Activated CD8-positive, alpha-beta memory T cell treated with anti-CD3 and anti-CD28 coated beads, Interleukin-2, amount 50 U/mL, for 4 hours (primary cell): ENCODE results near the gene ZFR2.

Experiments used
- DNase-seq: peaks from one replicate; pipeline ENCODE4 v3.0.0-alpha.2; 2020

Gene ZFR2

GRCh38 chr19:3867971-3868769 lies 668 bp downstream of the ZFR2 start:
- DNase-seq: no peak

DNA sequence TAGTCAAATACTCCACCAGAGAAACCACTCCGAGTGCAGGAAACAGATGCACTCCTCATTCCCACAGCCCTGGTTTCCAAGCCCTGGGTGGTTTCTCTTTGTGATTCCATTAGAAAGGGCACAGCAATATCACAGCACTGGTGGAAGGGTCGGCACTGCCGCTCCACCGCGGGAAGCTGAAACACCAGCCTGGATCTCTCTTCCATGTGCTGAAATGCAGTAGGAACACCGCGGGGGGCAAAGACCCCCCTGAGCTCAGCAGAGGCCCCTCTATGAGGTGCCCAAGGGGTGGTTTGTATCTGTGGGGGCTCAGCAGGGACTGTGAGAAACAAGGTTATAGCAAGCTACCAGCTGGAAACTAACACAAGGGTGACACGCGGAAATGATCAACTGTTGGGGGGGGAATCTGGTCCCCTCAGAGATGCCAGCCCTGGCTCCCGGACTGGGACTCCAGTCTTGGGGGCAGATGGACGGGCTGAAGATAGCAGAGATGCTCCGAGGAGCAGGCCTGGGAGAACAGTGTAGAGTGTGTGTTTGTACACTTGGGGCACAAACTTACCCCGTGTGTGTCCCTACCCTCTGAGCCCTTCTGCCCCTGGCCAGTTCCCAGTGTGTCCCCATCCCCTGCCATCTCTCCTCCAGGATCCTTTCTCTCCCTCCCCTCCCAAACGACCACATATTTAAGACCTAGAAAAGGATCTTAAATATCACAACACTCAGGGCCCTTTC lies 1.8 kb downstream of the ZFR2 start:
- DNase-seq: no peak

GRCh38 chr19:3863648-3864047 lies 5.2 kb downstream of the ZFR2 start:
- DNase-seq: no peak

DNA sequence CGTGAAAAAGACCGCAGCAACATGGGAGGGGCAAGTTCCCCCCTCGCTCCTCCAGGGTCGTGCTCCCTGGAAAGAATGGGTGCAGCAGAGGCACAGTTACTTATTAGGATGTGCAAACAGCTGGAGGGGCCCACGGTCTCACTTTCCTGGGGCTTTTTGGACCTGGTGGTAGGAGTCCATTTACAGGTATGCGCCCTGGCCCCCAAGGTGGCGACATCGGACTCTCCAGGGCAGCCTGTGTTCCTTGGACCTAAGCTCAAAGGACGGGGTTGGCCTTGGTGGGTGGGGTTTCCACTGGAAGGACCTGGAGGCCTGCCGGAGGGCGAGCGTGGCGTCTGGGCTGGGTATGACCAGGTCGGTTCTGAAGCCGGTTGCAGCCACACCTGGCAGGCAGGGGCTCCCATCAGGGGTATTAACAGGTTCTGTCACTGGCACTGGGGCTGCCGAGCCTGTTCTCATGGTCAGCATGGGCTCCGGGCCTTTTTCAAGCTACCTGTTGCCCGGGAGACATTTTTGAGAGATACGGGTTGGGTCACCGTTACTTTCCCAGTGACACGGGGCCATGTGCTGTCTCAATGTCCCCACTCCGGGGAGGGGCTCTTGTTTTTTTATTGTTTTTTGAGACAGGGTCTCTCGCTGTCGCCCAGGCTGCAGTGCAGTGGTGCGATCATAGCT lies 5.9 kb downstream of the ZFR2 start:
- DNase-seq: no peak

GRCh38 chr19:3860499-3860898 lies 8.3 kb downstream of the ZFR2 start:
- no peak for DNase-seq

- DNase-seq: no peak
Measured at GRCh38 chr19:3857449-3858003, 11.3 kb downstream of the ZFR2 start.

DNA sequence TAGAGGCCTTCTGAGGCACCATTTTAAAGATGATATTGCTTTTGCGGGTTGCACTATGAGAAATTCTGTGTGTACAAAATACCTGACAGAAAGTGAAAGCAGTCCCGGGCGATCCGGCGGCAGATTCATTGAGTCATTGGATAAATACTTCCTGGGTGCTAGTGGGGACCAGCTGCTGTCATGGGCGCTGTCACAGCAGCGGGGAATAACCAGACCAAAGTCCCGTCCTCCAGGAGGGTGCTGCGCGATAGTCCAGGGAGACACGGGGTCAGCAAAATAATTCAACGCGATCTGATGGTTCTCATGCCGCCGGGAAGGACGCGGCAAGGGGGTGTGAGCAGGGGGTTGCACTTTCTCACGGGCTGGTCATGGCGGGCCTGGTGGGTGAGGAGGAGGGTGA lies 13.5 kb downstream of the ZFR2 start:
- DNase-seq: no peak

DNA sequence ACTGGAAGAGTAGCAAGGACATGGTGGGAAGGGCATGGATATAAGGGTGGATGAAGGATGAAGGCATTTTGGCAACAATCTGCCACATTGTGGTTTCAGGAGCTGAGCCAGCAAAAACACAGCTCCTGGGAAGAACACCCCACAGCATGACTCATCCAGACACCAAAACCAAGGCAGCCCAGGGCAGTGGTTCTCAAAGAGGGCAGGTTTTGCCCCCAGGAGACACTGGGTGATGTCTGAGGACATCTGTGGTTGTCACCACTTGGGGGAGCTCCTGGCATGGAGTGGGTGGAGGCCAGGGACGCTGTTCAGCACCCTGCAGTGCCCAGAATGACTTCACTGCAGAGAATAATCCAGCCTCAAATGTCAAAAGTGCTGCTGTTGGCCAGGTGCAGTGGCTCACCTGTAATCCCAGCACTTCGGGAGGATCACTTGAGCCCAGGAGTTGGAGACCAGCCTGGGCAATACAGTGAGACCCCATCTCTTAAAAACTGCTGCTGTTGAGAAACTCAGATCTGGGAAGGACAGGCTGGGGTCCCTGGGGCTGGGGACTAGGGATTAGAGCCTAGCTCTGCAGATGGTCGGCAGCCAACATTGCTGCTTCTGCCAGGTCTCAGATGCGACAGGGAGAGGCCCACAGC lies 16.1 kb downstream of the ZFR2 start:
- DNase-seq: peak; percentile 62

DNA sequence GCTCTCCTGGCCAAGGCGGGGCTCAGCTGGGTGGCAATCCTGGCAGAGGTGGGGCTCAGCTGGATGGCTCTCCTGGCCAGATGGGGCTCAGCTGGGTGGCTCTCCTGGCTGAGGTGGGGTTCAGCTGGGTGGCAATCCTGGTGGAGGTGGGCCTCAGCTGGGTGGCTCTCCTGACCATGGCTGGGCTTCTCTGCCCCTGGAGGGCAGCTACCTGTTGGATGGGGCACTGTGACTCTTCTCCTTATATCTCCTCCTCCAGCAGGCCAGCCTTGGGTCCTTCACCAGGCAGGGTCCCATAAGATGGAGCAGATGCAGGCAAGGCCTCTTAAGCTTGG lies 16.7 kb downstream of the ZFR2 start:
- DNase-seq: no peak

DNA sequence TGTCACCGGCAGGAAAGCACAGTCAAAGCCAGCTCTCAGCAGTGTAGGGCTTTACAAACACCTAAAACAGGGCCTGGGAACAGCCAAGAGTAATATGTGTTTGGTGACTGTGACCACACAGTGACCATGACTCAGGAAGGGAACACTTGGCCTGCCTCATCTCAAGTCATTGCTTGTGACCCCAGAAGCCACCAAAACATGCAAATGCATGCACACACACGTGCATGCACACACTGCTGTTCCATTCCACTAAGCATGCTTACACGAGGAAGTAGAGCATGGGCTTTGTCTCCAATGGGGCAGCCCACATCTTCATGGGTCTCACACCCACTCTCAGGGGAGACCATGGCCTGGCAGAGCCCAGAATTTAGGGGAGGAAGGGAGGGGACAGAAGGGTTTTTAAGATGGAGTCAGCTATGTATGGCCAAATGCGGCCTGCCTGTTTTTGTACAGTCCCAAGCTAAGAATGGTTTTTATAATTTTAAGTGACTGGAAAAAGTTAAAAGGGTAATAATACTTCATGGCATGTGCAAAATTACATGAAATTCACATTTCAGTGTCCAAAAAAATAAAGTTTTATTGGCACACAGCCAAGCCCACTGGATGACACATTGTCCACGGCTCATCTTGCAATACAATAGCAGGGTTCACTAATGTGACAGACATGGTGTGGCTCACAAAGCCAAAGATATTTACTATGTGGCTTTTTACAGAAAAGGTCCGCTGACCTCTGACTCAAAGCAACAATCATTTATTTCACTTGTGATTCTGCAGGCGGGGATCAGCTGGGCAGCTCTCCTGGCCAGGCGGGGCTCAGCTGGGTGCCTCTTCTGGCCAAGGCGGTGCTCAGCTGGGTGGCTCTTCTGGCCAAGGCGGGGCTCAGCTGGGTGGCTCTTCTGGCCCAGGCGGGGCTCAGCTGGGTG lies 17.3 kb downstream of the ZFR2 start:
- no peak for DNase-seq

DNA sequence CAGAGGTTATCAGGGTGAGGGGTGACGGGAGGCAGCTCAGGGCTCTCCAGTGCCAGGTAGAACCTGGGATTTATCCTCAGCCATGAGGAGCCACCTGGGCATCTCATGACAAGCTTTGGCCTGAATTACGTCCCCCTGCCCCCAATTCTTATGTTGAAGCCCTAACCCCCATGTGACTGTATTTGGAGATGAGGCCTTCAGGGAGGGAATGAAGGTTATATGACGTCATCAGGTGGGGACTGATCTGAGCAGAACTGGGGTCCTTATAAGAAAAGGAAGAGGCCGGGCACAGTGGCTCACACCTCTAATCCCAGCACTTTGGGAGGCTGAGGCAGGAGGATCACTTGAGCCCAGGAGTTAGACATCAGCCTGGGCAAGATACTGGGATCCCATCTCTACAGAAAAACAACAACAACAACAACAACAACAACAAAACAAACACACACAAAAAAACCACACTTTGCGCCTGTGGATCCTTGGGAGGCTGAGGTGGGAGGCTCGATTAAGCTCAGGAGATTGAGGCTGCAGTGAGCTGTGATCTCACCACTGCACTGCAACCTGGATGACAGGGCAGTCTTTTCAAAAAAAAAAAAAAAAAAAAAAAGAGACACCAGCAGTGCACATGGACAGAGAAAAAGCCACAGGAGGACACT lies 18.4 kb downstream of the ZFR2 start:
- DNase-seq: no peak

DNA sequence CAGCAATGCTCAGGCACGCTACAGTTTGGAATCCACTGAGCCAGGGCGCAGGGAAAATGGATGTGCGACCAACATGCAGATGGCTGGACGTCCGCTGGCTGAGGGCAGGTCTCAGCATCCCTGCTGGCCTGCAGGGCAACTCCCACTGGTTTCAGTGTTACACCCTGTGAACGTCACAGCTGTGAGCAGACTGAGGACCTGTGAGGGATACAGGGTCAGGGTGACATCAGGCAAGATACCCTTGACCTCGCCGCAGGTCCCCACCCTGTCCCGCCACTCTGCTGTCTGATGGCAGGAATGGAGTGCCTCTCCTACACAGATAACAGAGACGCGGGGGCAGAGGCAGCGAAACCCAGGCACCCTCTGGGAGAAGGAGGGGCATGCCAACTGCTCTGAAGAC lies 19.1 kb downstream of the ZFR2 start:
- DNase-seq: no peak

DNA sequence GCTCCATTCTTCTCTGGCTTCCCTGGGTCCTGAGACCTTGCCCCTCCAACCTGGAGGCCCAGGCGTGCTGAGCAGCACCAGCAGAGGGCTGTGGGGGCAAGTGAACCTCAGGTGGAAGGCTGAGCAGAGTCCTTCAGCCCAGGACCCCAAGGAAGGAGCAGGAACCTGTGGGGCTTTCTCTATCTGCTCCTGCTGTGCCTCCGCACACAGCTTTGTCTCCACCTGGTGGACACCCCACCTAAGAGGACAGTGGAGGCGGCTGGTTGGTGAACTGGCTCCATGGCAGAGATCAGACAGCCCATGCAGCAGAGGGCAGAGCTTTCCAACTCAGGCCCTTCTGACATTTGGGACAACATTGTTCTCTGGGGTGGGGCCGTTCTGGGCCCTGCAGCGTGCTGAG lies 19.7 kb downstream of the ZFR2 start:
- DNase-seq: peak; percentile 67

- no peak for DNase-seq
Measured at GRCh38 chr19:3844596-3844995, 24.2 kb downstream of the ZFR2 start.

GRCh38 chr19:3842948-3843347 lies 25.9 kb downstream of the ZFR2 start:
- DNase-seq: no peak

GRCh38 chr19:3840804-3841203 lies 28.0 kb downstream of the ZFR2 start:
- DNase-seq: no peak

GRCh38 chr19:3839941-3840340 lies 28.9 kb downstream of the ZFR2 start:
- no peak for DNase-seq

DNA sequence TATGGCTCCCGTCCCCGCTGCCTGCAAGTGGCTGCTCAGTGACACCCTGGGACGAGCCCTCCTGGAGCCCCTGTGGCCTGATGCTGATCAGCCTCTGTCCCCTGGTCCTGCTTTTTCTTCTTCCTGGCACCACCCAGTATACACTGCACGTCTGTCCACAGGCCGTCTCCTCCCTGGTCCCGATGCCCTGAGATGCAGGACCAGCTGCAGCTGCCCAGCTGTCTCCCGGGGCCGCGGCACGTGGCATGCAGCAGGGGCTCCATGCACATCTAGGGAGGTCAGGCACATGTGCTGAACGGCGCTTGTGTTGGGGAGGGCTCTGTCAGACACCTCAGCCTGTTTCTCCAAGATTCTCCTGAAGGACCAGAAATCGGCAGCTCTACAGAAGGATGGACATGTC lies 30.2 kb downstream of the ZFR2 start:
- DNase-seq: no peak

- no peak for DNase-seq
Measured at GRCh38 chr19:3837922-3838321, 30.9 kb downstream of the ZFR2 start.

DNA sequence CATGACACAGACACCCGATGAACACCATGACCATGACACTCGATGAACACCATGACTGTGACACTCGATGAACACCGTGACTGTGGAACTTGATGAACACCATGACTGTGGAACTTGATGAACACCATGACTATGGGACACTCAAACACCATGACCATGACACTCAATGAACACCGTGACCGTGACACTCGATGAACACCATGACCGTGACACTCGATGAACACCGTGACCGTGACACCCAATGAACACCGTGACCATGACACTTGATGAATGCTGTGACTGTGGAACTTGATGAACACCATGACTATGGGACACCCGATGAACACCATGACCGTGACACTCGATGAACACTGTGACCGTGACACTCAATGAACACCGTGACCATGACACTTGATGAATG lies 31.5 kb downstream of the ZFR2 start:
- DNase-seq: no peak

DNA sequence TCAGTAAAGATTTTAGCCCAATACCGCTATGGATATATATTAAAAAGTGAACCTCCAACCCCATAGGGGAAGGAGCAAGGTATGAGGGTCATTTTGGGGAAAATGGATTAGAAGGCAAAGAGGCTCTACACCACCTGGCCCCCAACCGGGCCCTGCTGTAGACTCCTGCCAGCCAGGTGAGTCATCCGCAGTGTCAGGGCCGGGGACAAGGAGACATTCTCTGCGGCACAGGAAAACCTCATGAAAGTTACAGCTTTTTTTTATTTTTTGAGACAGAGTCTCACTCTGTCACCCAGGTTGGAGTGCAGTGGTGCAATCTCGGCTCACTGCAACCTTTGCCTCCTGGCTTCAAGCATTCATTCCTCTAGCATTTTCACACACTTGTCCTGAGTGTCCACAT lies 32.0 kb downstream of the ZFR2 start:
- no peak for DNase-seq

- no peak for DNase-seq
Measured at GRCh38 chr19:3835055-3835435, 33.8 kb downstream of the ZFR2 start.
